Spleen (tissue), 7 donors: ENCODE measurements around the gene DNPEP.

ENCODE experiments used
- CTCF ChIP-seq, 11 experiments: fragments of 200-600 bp in 7 of 11; fragments of 450-650 bp in 4 of 11; sonication (generic) in 4 of 11; IDR thresholded peaks in 8 of 11; conservative IDR thresholded peaks in 3 of 11; 1 replicate in 7 of 11; 2 replicates in 4 of 11; pipeline versions ENCODE4 v1.4.0 to v1.8.0; 2016 to 2021; ENCODE audit warnings: antibody characterized with exemption in 11 of 11, inconsistent platforms in 4 of 11, mild to moderate bottlenecking in 1 of 11
- POLR2AphosphoS5 ChIP-seq, 3 donors: sonication (generic); formaldehyde crosslinking; IDR thresholded peaks; one replicate each; pipeline ENCODE4 v1.5.1; 2017; ENCODE audit warnings: antibody characterized with exemption in 3 of 3
- donor health status: DM: no; HTN: no; CAD: no; lungs with moderate emphysema.
- donor health status: DM: no; HTN: no; CAD: no.
- donor health status: DM: no; HTN: no; CAD: no.

DNA sequence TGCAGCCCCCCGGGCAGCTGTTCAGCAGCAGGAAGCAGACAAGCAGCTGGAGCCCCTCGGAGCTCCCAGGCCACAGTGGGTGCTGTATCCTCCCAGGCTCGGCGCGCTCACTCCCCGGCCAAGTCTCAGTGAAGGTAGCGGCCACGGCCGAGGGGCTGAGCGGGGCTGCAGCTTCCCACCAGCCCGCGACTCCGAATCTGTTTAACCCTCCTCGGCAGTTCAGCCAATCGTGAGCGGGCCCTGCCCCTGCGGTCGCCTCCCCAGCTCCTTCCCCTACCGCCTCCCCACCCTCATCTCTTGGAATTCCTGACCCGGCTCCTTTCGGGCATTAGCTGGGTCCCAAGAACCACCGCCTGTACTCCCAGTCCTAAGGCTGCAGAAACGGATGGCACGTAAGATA, 55.2 kb downstream of the DNPEP start, which contains the start of gene RESP18:
- TF ChIP-seq POLR2AphosphoS5 (IDR thresholded peaks at IDR 0.05) (no peak), CTCF (IDR thresholded peaks at IDR 0.05 in 8 of 11, conservative IDR thresholded peaks at IDR 0.05 in 3 of 11) (no peak)
